Breast epithelium (tissue), 4 donors: ENCODE data around the gene DESI1. TPM values are rescaled to one million over a fixed set of nuclear protein-coding genes. Genes with fewer than 3 reads are reported as not detected.
"Not testable (repeated sequence)": the region's sequence is repeated elsewhere in the genome, so short reads cannot be mapped to it uniquely, and the experiment has no call there.

Experiments used
- DNase-seq, 2 donors: peaks; one replicate each; pipeline ENCODE4 v3.0.0-alpha.2; 2019; ENCODE audit warnings: low spot score in 2 of 2
- H3K27ac ChIP-seq, 2 donors: fragments of 200-600 bp; sonication (generic) in 1 of 2; one replicate each; pipeline ENCODE4 v1.5.1; 2016 to 2019; ENCODE audit warnings: mild to moderate bottlenecking in 1 of 2
- H3K27me3 ChIP-seq, 2 donors: fragments of 200-600 bp; sonication (generic) in 1 of 2; one replicate each; pipeline versions ENCODE4 v1.5.1 to v1.6.0; 2017 to 2019; ENCODE audit warnings: control low read depth in 1 of 2, mild to moderate bottlenecking in 1 of 2
- H3K36me3 ChIP-seq: fragments of 200-600 bp; one replicate; pipeline ENCODE4 v1.5.1; 2019
- H3K4me1 ChIP-seq, 2 donors: fragments of 200-600 bp; sonication (generic); one replicate each; pipeline ENCODE4 v1.5.1; 2016 to 2019; ENCODE audit warnings: control low read depth in 1 of 2
- H3K4me3 ChIP-seq, 3 donors: fragments of 200-600 bp; sonication (generic); 1 replicate in 2 of 3; 2 replicates in 1 of 3; pipeline ENCODE4 v1.5.1; 2016 to 2019; ENCODE audit warnings: mild to moderate bottlenecking in 3 of 3, moderate library complexity in 2 of 3
- H3K9me3 ChIP-seq, 2 donors: fragments of 200-600 bp; sonication (generic) in 1 of 2; one replicate each; pipeline ENCODE4 v1.5.1; 2016 to 2019; ENCODE audit warnings: control low read depth in 1 of 2
- CTCF ChIP-seq, 3 donors: fragments of 450-650 bp; IDR thresholded peaks; one replicate each; pipeline ENCODE4 v1.5.1; 2016 to 2017; ENCODE audit warnings: antibody characterized with exemption in 3 of 3, mild to moderate bottlenecking in 3 of 3, moderate library complexity in 3 of 3
- POLR2A ChIP-seq: fragments of 450-650 bp; IDR thresholded peaks from one replicate; pipeline ENCODE4 v1.6.1; 2016; ENCODE audit warnings: antibody characterized with exemption, mild to moderate bottlenecking, moderate library complexity
- POLR2AphosphoS5 ChIP-seq, 3 donors: sonication (generic); formaldehyde crosslinking; IDR thresholded peaks; one replicate each; pipeline ENCODE4 v1.6.1; 2017; ENCODE audit warnings: antibody characterized with exemption in 3 of 3
- intact Hi-C: fragments of 100-400 bp; cut with DNase I; formaldehyde crosslinking; loops from one replicate; pipeline ENCODE4 v1.15.1; 2023; ENCODE audit warnings: low total_unique reads
- total RNA-seq, 3 donors: library from RNA; depleted of rRNA; stranded (reverse); fragments of >200 nt; gene quantifications; one replicate each; pipeline ENCODE4 v1.1.0, GENCODE V29; 2016

The DESI1 gene
- total RNA-seq, 3 donors from 2014 or later, result 17.0 to 23.5 (median 21.0) TPM

- no peak overlapping the region for H3K4me3 ChIP-seq
- H3K27ac ChIP-seq, result no peak overlapping the region
- no peaks in the 10 kb centered on the region for H3K27me3 ChIP-seq
- H3K36me3 ChIP-seq, result no peaks in the 10 kb centered on the region
- no peaks in the 10 kb centered on the region for H3K4me1 ChIP-seq
- no peak for TF ChIP-seq POLR2AphosphoS5 (IDR thresholded peaks at IDR 0.05)
- no peak for TF ChIP-seq CTCF (IDR thresholded peaks at IDR 0.05)
- TF ChIP-seq POLR2A, result no peak
- H3K9me3 ChIP-seq, result no peaks in the 10 kb centered on the region
- no peak for DNase-seq
- intact Hi-C loops, result no loop called here
Measured at GRCh38 chr22:41578114-41578513, 42.7 kb downstream of the DESI1 start.

GRCh38 chr22:41576877-41577276 lies 44.0 kb downstream of the DESI1 start:
- Histone ChIP-seq H3K27ac (no peak overlapping the region), H3K4me3 (no peak overlapping the region), H3K27me3 (no peaks in the 10 kb centered on the region), H3K36me3 (no peaks in the 10 kb centered on the region), H3K9me3 (no peaks in the 10 kb centered on the region), H3K4me1 (no peaks in the 10 kb centered on the region)
- TF ChIP-seq CTCF (IDR thresholded peaks at IDR 0.05) (peak in 1 of 3 donors; percentile 28), POLR2AphosphoS5 (IDR thresholded peaks at IDR 0.05) (no peak)
- DNase-seq, result no peak
- intact Hi-C loops, result no loop called here

GRCh38 chr22:41575533-41575932 lies 45.3 kb downstream of the DESI1 start:
- intact Hi-C loops, result no loop called here
- no peak for TF ChIP-seq POLR2A
- no peak for TF ChIP-seq POLR2AphosphoS5 (IDR thresholded peaks at IDR 0.05)
- no peak for TF ChIP-seq CTCF (IDR thresholded peaks at IDR 0.05)
- no peaks in the 10 kb centered on the region for H3K27me3 ChIP-seq
- no peak for DNase-seq
- H3K4me3 ChIP-seq, result no peak overlapping the region
- no peaks in the 10 kb centered on the region for H3K9me3 ChIP-seq
- H3K4me1 ChIP-seq, result no peaks in the 10 kb centered on the region
- H3K27ac ChIP-seq, result peak overlapping the region in 1 of 2 donors; percentile 68
- H3K36me3 ChIP-seq, result no peaks in the 10 kb centered on the region

- no peak overlapping the region for H3K4me3 ChIP-seq
- peak overlapping the region in 1 of 2 donors; percentile 68 for H3K27ac ChIP-seq
- DNase-seq, result no peak
- no peaks in the 10 kb centered on the region for H3K4me1 ChIP-seq
- no peaks in the 10 kb centered on the region for H3K27me3 ChIP-seq
- intact Hi-C loops, result no loop called here
- H3K36me3 ChIP-seq, result no peaks in the 10 kb centered on the region
- no peaks in the 10 kb centered on the region for H3K9me3 ChIP-seq
- TF ChIP-seq CTCF (IDR thresholded peaks at IDR 0.05) (no peak), POLR2A (no peak), POLR2AphosphoS5 (IDR thresholded peaks at IDR 0.05) (no peak)
Measured at GRCh38 chr22:41574847-41575381, 45.9 kb downstream of the DESI1 start.

GRCh38 chr22:41573677-41574076 lies 47.2 kb downstream of the DESI1 start:
- H3K4me3 ChIP-seq, result no peak overlapping the region
- H3K9me3 ChIP-seq, result no peaks in the 10 kb centered on the region
- no peaks in the 10 kb centered on the region for H3K27me3 ChIP-seq
- no peaks in the 10 kb centered on the region for H3K36me3 ChIP-seq
- intact Hi-C loops, result no loop called here
- H3K27ac ChIP-seq, result no peak overlapping the region
- H3K4me1 ChIP-seq, result no peaks in the 10 kb centered on the region
- DNase-seq, result no peak
- TF ChIP-seq CTCF (IDR thresholded peaks at IDR 0.05) (no peak), POLR2AphosphoS5 (IDR thresholded peaks at IDR 0.05) (no peak), POLR2A (no peak)

- DNase-seq, H3K4me3 ChIP-seq, intact Hi-C loops, H3K27me3 ChIP-seq, H3K36me3 ChIP-seq, H3K9me3 ChIP-seq, H3K27ac ChIP-seq, H3K4me1 ChIP-seq: not testable (repeated sequence)
Measured at GRCh38 chr22:41572305-41572704, 48.5 kb downstream of the DESI1 start.
